AG09309 (cell line): ENCODE results near the gene SLC25A21.

Experiments
- DNase-seq: peaks from one replicate; pipeline ENCODE4 v3.0.0-alpha.2; 2010; ENCODE audit warnings: low read depth
- H3K4me3 ChIP-seq: 2 replicates; pipeline ENCODE4 v1.5.1; 2011; ENCODE audit warnings: mild to moderate bottlenecking, low read depth, low read length, moderate library complexity; ENCODE audit not compliant: control insufficient read depth
- CTCF ChIP-seq: IDR thresholded peaks from 2 replicates; pipeline ENCODE4 v1.5.1; 2011; ENCODE audit warnings: mild to moderate bottlenecking, low read depth, low read length, inconsistent platforms; ENCODE audit not compliant: insufficient read depth, control insufficient read depth; ENCODE audit errors: missing control alignments

SLC25A21 gene

GRCh38 chr14:37203423-37203822 is 31.0 kb upstream of the SLC25A21 start:
- H3K4me3 ChIP-seq = no peak overlapping the region
- TF ChIP-seq CTCF = no peak
- DNase-seq = no peak

GRCh38 chr14:37202812-37203211 is 30.4 kb upstream of the SLC25A21 start:
- H3K4me3 ChIP-seq = no peak overlapping the region
- no peak for TF ChIP-seq CTCF
- no peak for DNase-seq

GRCh38 chr14:37202265-37202664 is 29.9 kb upstream of the SLC25A21 start:
- TF ChIP-seq CTCF = no peak
- no peak overlapping the region for H3K4me3 ChIP-seq
- no peak for DNase-seq

- TF ChIP-seq CTCF = no peak
- DNase-seq = no peak
- no peak overlapping the region for H3K4me3 ChIP-seq
Measured at GRCh38 chr14:37201724-37202123, 29.3 kb upstream of the SLC25A21 start.

GRCh38 chr14:37198907-37199306 is 26.5 kb upstream of the SLC25A21 start:
- DNase-seq = no peak
- TF ChIP-seq CTCF = no peak
- H3K4me3 ChIP-seq = no peak overlapping the region

- no peak for DNase-seq
- TF ChIP-seq CTCF = no peak
- peak overlapping the region; percentile 67 for H3K4me3 ChIP-seq
Measured at GRCh38 chr14:37198273-37198598, 25.8 kb upstream of the SLC25A21 start.
